SU-DHL-6 (cell line): ENCODE data around the gene IDH3B.

Experiments
- H2AFZ ChIP-seq: fragments of 200-600 bp; sonication (generic); 2 replicates; pipeline ENCODE4 v1.6.1; 2014; ENCODE audit warnings: low read depth, mild to moderate bottlenecking, moderate library complexity, mixed read lengths, antibody characterized with exemption, low read length; ENCODE audit not compliant: severe bottlenecking
- H3F3A ChIP-seq: fragments of 200-600 bp; shearing (Covaris generic); 2 replicates; pipeline ENCODE4 v1.6.0; 2016; ENCODE audit warnings: antibody characterized with exemption, mild to moderate bottlenecking; ENCODE audit not compliant: insufficient read depth
- H3K27ac ChIP-seq: fragments of 200-600 bp; sonication (generic); 2 replicates; pipeline ENCODE4 v1.5.1; 2016; ENCODE audit warnings: low read depth, mild to moderate bottlenecking, low read length, moderate library complexity, mixed read lengths
- H3K27me3 ChIP-seq: fragments of 200-600 bp; sonication (generic), shearing (Covaris generic); 2 replicates; pipeline ENCODE4 v1.6.0; 2014; ENCODE audit warnings: mild to moderate bottlenecking, low read length
- H3K36me3 ChIP-seq: fragments of 200-600 bp; sonication (generic); 2 replicates; pipeline ENCODE4 v1.6.1; 2014; ENCODE audit warnings: mild to moderate bottlenecking, low read length, mixed read lengths
- H3K4me2 ChIP-seq: fragments of 300-600, 200-600 bp; shearing (Covaris generic), sonication (generic); 2 replicates; pipeline ENCODE4 v1.6.0; 2014; ENCODE audit warnings: low read length, low read depth, mild to moderate bottlenecking; ENCODE audit not compliant: poor library complexity, severe bottlenecking
- H3K4me3 ChIP-seq: fragments of 200-600 bp; sonication (generic); 2 replicates; pipeline ENCODE4 v1.5.1; 2014; ENCODE audit warnings: antibody characterized with exemption, low read length, mild to moderate bottlenecking, mixed read lengths; ENCODE audit not compliant: insufficient read depth, poor library complexity, severe bottlenecking
- H3K79me2 ChIP-seq: fragments of 200-600 bp; sonication (generic); 2 replicates; pipeline ENCODE4 v1.6.1; 2014; ENCODE audit warnings: mild to moderate bottlenecking, low read length, moderate library complexity; ENCODE audit not compliant: insufficient read depth
- H3K9ac ChIP-seq: fragments of 200-600 bp; sonication (generic); 2 replicates; pipeline ENCODE4 v1.7.0; 2014; ENCODE audit warnings: mild to moderate bottlenecking, low read length
- H3K9me2 ChIP-seq: fragments of 200-600 bp; sonication (generic); replicated peaks from 2 replicates; pipeline ENCODE4 v1.6.1; 2014; ENCODE audit warnings: low read length; ENCODE audit not compliant: insufficient read depth
- H3K9me3 ChIP-seq: fragments of 200-600 bp; sonication (generic); 2 replicates; pipeline ENCODE4 v1.6.1; 2014; ENCODE audit warnings: low read length, mixed read lengths; ENCODE audit not compliant: insufficient read depth
- H4K20me1 ChIP-seq: fragments of 200-600 bp; sonication (generic); 2 replicates; pipeline ENCODE4 v1.6.1; 2014; ENCODE audit warnings: low read depth, mild to moderate bottlenecking, antibody characterized with exemption, low read length, moderate library complexity, mixed read lengths
- CTCF ChIP-seq: fragments of 200-600 bp; sonication (generic); IDR thresholded peaks from one replicate; pipeline ENCODE4 v1.5.1; 2017; ENCODE audit warnings: antibody characterized with exemption, mild to moderate bottlenecking, low read length, moderate library complexity; ENCODE audit not compliant: insufficient read depth, poor library complexity, severe bottlenecking
- EZH2phosphoT487 ChIP-seq: fragments of 200-600 bp; sonication (generic), shearing (Covaris generic); conservative IDR thresholded peaks from 2 replicates; pipeline ENCODE4 v1.6.1; 2018; ENCODE audit warnings: mild to moderate bottlenecking, antibody characterized with exemption, low read length, moderate library complexity, mixed read lengths

IDH3B gene

DNA sequence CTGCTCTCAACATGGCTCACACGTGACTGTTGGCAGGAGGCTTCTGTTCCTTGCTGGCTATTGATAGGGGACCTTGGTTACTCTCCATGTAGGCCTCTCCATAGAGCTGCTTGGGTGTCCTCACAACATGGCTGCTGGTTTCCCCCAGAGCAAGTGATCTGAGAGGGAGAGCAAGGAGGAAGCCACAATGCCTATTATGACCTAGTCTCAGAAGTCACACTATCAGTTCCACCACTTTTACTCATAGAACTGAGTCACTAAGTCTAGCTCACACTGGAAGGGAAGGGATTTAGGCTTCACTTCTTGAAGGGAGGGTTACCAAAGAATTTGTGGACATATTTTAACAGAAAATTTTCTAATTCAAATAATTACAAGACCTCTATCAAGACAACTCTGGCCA is 20.3 kb downstream of the IDH3B start:
- no peaks in the 10 kb centered on the region for H3F3A ChIP-seq
- no peak overlapping the region for H3K9ac ChIP-seq
- H3K9me3 ChIP-seq: no peaks in the 10 kb centered on the region
- no peak overlapping the region for H3K4me3 ChIP-seq
- H3K36me3 ChIP-seq: no peaks in the 10 kb centered on the region
- H4K20me1 ChIP-seq: no peaks in the 10 kb centered on the region
- H3K27me3 ChIP-seq: no peaks in the 10 kb centered on the region
- no peak overlapping the region for H3K4me2 ChIP-seq
- TF ChIP-seq CTCF (no peak), EZH2phosphoT487 (no peak)
- no peaks in the 10 kb centered on the region for H3K9me2 ChIP-seq
- H2AFZ ChIP-seq: no peak overlapping the region
- no peak overlapping the region for H3K27ac ChIP-seq
- no peaks in the 10 kb centered on the region for H3K79me2 ChIP-seq

GRCh38 chr20:2640899-2641298 is 23.1 kb downstream of the IDH3B start:
- Histone ChIP-seq H3K9me2 (no peaks in the 10 kb centered on the region), H3K9me3 (no peaks in the 10 kb centered on the region), H2AFZ (no peak overlapping the region), H3F3A (no peaks in the 10 kb centered on the region), H3K79me2 (no peaks in the 10 kb centered on the region), H3K36me3 (no peaks in the 10 kb centered on the region), H4K20me1 (no peaks in the 10 kb centered on the region), H3K27ac (no peak overlapping the region), H3K9ac (no peak overlapping the region), H3K27me3 (no peaks in the 10 kb centered on the region), H3K4me2 (no peak overlapping the region), H3K4me3 (no peak overlapping the region)
- TF ChIP-seq CTCF (no peak), EZH2phosphoT487 (no peak)

GRCh38 chr20:2640260-2640659 is 23.8 kb downstream of the IDH3B start:
- Histone ChIP-seq H3K9me2 (no peaks in the 10 kb centered on the region), H3K4me2 (no peak overlapping the region), H3F3A (no peaks in the 10 kb centered on the region), H3K4me3 (no peak overlapping the region), H3K27me3 (no peaks in the 10 kb centered on the region), H3K9me3 (no peaks in the 10 kb centered on the region), H3K36me3 (no peaks in the 10 kb centered on the region), H4K20me1 (no peaks in the 10 kb centered on the region), H3K27ac (no peak overlapping the region), H3K9ac (no peak overlapping the region), H2AFZ (no peak overlapping the region), H3K79me2 (no peaks in the 10 kb centered on the region)
- TF ChIP-seq EZH2phosphoT487: no peak
- TF ChIP-seq CTCF: no peak

DNA sequence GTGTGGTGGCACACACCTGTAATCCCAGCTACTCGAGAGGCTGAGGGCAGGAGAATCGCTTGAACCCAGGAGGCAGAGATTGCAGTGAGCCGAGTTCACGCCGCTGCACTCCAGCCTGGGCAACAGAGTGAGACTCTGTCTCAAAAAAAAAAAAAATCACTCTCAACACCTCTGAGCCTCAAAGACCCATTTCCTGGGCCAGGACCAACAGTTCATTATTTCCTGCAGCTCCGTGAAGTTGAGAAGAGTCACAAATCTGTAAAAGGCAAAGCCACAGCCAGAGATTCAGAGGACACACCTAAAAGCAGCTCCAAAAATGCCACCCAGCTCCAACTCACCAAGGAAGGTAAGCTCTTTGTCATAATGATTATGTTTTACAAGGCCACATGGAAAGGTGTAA is 26.8 kb downstream of the IDH3B start:
- Histone ChIP-seq H3K79me2 (no peaks in the 10 kb centered on the region), H3F3A (no peaks in the 10 kb centered on the region), H3K4me3 (no peak overlapping the region), H3K9me2 (no peaks in the 10 kb centered on the region), H3K36me3 (no peaks in the 10 kb centered on the region), H3K9me3 (no peaks in the 10 kb centered on the region), H3K4me2 (no peak overlapping the region), H2AFZ (no peak overlapping the region), H3K27ac (no peak overlapping the region), H3K9ac (no peak overlapping the region), H3K27me3 (no peaks in the 10 kb centered on the region), H4K20me1 (no peaks in the 10 kb centered on the region)
- no peak for TF ChIP-seq CTCF
- TF ChIP-seq EZH2phosphoT487: no peak
